CD4-positive, alpha-beta T cell treated with Interleukin-15 for 1 hour (primary cell): ENCODE measurements around the gene CD19.
"Not testable (repeated sequence)": the region's sequence is repeated elsewhere in the genome, so short reads cannot be mapped to it uniquely, and the experiment has no call there.

Experiments
- DNase-seq: peaks from one replicate; pipeline ENCODE4 v3.0.0-alpha.2; 2020

Gene CD19

DNA sequence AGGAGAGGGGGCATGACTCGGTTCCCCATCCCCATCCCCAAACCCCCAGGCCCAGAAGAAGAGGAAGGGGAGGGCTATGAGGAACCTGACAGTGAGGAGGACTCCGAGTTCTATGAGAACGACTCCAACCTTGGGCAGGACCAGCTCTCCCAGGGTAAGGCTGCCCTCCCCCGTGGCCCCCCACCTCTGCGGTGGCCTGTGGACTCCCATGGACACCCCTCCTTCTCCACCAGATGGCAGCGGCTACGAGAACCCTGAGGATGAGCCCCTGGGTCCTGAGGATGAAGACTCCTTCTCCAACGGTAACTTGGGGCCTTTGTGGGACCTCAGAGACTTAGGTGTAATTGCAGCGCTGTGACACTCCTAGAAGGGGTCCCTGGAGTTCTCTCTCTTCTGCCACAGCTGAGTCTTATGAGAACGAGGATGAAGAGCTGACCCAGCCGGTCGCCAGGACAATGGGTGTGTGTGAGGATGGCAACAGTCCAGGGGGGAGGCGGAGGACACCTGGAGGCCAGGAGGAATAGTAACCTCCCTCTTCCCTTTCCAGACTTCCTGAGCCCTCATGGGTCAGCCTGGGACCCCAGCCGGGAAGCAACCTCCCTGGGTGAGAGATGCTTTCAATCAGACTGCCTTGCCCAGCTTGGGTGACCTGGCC, 5.6 kb downstream of the CD19 start:
- no peak for DNase-seq

DNA sequence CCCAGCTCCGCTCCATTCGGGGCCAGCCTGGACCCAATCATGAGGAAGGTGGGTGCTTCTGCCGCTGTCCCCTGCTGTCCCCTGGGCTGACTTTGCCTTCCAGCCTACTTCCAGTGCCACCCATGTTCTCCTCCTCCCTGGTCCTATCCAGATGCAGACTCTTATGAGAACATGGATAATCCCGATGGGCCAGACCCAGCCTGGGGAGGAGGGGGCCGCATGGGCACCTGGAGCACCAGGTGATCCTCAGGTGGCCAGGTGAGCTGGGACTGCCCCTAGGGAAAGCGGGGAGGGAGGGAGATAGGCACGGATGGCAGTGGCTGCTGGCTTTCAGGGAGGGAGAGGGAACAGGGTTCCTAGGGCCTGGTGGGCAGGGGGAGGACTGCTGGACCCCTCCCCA, 7.0 kb downstream of the CD19 start:
- no peak for DNase-seq

- not testable (repeated sequence) for DNase-seq
Observed at GRCh38 chr16:28939825-28940224, 8.1 kb downstream of the CD19 start.

DNA sequence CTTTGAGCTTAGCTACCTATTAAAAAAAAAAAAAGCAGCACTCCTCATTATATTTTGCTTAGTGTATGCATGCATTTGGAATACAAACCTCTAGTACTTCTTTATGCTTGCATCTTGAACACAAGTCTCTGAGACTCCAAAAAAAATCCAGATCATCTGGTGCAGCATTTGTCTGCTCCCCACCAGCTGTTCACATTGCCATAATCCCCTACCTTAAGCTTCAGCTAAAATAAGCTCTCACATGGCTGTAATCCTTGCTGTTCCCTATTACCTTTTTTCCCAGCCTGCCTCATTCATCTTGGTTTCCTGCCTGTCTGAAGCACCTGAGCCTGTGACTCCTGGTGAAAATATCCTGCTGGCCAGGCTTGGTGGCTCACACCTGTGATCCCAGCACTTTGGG, 11.5 kb downstream of the CD19 start:
- no peak for DNase-seq

DNA sequence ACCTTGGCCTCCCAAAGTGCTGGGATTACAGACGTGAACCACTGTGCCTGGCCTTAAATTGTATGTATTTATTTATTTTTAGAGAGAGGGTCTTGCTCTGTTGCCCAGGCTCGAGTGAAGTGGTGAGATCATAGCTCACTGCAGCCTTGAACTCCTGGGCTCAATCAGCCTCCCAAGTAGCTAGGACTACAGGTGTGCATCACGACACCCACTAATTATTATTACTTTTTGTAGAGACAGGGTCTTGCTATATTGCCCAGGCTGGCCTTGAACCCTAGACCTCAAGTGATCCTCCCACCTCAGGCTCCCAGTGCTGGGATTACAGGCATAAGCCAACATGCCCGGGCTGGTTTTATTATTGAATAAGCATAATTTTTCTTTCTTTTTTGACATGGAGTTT, 14.9 kb downstream of the CD19 start:
- DNase-seq: no peak

DNA sequence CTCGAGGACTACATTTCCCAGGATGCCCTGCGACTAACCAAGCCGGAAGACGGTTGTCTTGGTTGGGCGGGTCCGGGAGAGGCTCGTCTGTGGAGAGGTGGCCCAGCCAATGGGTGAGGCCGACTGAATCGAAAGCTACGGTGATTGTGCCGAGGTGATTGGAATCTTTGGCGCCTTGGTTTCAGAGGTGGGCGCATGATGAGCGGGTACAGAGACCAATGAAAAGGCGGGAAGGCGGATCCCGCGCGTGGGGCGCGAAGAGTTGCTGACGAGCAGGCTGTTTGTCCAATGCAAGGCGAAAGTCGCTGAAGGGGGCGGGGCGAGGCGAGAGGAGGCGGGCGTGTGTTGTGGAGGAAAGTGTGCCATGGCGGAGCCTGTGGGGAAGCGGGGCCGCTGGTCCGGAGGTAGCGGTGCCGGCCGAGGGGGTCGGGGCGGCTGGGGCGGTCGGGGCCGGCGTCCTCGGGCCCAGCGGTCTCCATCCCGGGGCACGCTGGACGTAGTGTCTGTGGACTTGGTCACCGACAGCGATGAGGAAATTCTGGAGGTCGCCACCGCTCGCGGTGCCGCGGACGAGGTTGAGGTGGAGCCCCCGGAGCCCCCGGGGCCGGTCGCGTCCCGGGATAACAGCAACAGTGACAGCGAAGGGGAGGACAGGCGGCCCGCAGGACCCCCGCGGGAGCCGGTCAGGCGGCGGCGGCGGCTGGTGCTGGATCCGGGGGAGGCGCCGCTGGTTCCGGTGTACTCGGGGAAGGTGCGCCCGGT, 19.1 kb downstream of the CD19 start, which contains the start of gene NFATC2IP:
Gene NFATC2IP, plus strand, starts transcription at position 290 of the 762 bp plus-strand sequence. Its CDS starts 75 bp downstream, at position 365.
- peak; percentile 100 for DNase-seq

GRCh38 chr16:28951410-28951943, 19.7 kb downstream of the CD19 start:
- DNase-seq: no peak

GRCh38 chr16:28958216-28958615, 26.4 kb downstream of the CD19 start:
- DNase-seq: no peak

- no peak for DNase-seq
Observed at GRCh38 chr16:28958836-28959235, 27.1 kb downstream of the CD19 start.

- no peak for DNase-seq
Observed at GRCh38 chr16:28964072-28964471, 32.3 kb downstream of the CD19 start.

- DNase-seq: no peak
Observed at GRCh38 chr16:28964496-28964895, 32.7 kb downstream of the CD19 start.

DNA sequence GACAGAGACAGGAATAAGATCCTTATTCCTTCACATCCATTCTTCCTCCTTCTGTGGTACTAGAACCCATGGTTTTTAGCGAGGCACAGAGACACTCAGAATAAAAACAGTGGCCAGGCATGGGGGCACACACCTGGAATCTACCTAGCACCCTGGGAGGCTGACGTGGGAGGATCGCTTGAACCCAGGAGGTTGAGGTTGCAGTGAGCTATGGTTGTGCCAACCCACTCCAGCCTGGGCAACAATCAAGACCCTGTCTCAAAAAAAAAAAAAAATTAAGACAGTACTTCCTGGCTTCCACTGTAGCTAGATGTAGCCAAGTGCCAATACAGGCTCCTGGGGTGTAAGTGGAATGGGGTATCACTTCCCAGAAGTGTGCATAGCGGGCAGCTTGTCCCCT, 35.4 kb downstream of the CD19 start:
- DNase-seq: no peak

DNA sequence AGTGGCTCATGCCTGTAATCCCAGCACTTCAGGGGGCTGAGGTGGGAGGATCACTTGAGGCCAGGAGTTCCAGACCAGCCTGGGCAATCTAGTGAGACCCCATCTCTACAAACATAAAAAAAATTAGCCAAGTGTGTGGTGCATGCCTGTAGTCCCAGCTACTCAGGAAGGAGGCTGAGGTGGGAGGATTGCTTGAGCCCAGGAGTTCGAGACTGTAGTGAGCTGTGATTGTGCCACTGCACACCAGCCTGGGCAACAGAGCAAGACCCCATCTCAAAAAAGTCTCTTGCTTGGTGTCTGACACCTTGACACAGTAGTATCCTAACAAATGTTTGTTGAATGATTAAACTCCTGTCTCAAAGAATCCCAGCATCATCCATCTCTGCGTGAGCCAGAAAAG, 37.9 kb downstream of the CD19 start:
- DNase-seq: not testable (repeated sequence)

DNA sequence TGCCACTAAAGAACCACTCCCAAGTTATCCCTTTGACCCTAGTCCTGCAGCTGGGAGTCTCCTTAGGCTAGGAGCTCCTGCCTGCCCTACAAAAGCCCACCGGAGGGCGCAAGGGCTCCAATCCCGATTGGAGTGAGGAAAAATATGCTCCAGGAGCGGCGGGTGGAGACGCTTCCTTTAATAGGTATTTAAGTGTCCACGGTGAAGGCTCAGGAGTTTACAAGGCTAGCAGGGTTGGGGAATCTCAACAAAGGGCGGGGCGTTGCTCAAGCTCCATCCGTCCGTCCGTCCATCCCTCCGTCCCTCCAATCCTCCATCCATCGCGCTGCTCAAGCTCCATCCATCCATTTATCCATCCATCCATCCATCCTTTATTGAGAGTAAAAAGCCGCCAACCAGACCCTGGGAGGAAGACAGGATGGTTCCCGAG, 42.3 kb downstream of the CD19 start:
- no peak for DNase-seq

GRCh38 chr16:28974437-28975157, 42.8 kb downstream of the CD19 start, which contains the start of gene SPNS1:
Gene SPNS1, plus strand, starts transcription at chr16:28974778. Its CDS starts 374 bp downstream, at chr16:28975152.
- peak; percentile 94 for DNase-seq

DNA sequence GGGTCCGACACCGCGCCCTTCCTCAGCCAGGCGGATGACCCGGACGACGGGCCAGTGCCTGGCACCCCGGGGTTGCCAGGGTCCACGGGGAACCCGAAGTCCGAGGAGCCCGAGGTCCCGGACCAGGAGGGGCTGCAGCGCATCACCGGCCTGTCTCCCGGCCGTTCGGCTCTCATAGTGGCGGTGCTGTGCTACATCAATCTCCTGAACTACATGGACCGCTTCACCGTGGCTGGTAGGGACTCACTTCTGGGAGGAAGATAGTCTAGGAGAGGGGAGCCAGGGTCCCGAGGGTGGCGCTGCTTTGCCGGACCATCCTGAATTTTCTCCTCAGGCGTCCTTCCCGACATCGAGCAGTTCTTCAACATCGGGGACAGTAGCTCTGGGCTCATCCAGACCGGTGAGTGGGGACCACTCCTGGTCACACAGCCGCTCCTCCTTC, 43.4 kb downstream of the CD19 start:
- DNase-seq: no peak

GRCh38 chr16:28977703-28978662, 46.2 kb downstream of the CD19 start:
- DNase-seq: no peak

- not testable (repeated sequence) for DNase-seq
Observed at GRCh38 chr16:28980330-28980729, 48.6 kb downstream of the CD19 start.

GRCh38 chr16:28980929-28981328, 49.2 kb downstream of the CD19 start:
- no peak for DNase-seq

DNA sequence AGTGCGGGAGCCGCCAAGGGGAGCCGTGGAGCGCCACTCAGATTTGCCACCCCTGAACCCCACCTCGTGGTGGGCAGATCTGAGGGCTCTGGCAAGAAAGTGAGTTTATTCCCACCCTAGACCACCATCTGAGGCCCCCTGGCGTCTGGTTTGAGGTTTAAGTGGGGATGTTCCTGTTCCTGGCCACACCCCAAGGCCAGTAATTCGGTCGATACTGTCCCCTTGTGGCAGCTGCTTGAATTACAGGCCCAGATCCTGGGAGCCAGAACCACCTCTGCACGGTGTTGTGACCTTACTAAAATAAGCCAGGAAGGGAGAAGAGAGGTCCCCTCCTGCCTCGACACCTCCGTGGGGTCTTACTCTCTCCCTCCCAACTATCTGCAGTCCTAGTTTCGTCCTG, 49.7 kb downstream of the CD19 start:
- no peak for DNase-seq

DNA sequence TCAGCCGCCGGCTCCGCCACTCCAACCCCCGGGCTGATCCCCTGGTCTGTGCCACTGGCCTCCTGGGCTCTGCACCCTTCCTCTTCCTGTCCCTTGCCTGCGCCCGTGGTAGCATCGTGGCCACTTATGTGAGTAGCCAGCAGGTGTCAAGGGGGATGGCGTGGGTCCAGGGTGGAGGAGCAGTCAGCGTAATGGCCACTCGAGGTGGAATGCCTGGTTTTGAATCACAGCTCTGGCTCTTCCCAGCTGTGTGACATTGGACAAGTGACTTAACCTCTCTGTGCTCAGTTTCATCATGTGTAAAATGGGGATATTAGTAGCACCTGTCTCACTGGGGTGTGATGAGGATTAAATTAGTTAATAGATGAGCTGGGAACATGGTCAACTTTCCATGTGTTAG, 50.6 kb downstream of the CD19 start:
- DNase-seq: no peak

GRCh38 chr16:28982949-28983348, 51.2 kb downstream of the CD19 start:
- DNase-seq: no peak
